Measurements from ENCODE around the gene DEUP1. TPM values are rescaled to one million over a fixed set of nuclear protein-coding genes. Genes with fewer than 3 reads are reported as not detected.

The DEUP1 gene, protein sequence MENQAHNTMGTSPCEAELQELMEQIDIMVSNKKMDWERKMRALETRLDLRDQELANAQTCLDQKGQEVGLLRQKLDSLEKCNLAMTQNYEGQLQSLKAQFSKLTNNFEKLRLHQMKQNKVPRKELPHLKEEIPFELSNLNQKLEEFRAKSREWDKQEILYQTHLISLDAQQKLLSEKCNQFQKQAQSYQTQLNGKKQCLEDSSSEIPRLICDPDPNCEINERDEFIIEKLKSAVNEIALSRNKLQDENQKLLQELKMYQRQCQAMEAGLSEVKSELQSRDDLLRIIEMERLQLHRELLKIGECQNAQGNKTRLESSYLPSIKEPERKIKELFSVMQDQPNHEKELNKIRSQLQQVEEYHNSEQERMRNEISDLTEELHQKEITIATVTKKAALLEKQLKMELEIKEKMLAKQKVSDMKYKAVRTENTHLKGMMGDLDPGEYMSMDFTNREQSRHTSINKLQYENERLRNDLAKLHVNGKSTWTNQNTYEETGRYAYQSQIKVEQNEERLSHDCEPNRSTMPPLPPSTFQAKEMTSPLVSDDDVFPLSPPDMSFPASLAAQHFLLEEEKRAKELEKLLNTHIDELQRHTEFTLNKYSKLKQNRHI
- 0.13 and 0.65 TPM in 2 replicates for total RNA-seq

DNA sequence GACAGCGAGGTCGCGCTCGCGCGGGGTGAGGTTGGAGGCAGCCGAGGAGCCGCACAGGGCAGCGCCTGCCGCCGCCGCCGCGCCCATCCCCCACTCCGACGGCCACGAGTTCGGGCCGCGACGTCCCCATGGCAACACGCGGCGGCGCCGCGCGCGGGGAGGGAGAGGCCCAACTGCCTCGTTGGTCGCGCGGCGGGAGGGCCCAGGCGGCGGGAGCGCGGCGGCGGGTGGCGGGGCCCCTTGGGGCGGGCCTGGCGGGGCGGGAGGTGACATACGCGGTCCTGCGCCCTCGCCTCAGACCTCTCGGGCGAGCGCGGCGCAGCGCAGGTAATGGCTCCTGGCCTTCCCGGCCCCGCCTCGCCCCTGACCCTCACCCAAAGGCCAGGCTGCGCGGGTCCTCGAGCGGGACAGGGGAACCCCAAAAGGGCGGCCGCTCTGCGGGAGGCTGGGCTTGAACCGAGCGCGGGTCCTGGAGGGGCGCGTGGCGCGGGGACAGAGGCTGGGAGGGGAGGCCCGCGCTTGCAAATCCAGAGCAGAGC is at the start of gene DEUP1:
Gene DEUP1, plus strand, starts transcription at position 297 of the 539 bp plus-strand sequence. CDS start 1,518 bp downstream, outside the sequence.

Other genes with a start within 250 kb of the DEUP1 start
- 24.1 and 25.1 TPM in 2 replicates for gene SLC36A4, start 132.8 kb upstream of the DEUP1 start, total RNA-seq
- 12.2 and 15.0 TPM in 2 replicates for gene SMCO4, start 212.6 kb downstream of the DEUP1 start, total RNA-seq